ENCODE results near the gene CAMK2D. TPM values are rescaled to one million over a fixed set of nuclear protein-coding genes. Genes with fewer than 3 reads are reported as not detected.

The CAMK2D gene
- total RNA-seq, 1 donor from 2014 or later, result 217 TPM

DNA sequence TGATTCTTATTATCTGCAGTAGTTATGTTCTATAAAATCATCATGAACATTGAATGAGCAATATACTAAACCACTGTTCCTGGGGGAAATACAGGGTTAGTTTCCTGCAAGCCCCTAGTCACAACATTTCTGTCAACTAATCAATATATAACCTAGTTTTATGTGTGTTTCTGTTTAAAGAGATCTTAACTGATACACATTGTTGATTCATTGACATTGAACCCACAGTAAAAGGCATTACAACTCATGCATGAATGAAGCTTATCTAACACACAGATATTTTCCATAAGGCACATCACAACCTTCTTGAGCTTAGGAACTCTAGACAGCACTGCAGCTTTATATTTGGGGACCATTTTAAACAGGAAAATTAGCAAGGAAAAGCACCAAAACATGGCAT, 134.2 kb downstream of the CAMK2D start:
- no peak for DNase-seq (ENCODE audit: low spot score)
- intact Hi-C loops (cut with DNase I), result no loop called here

DNA sequence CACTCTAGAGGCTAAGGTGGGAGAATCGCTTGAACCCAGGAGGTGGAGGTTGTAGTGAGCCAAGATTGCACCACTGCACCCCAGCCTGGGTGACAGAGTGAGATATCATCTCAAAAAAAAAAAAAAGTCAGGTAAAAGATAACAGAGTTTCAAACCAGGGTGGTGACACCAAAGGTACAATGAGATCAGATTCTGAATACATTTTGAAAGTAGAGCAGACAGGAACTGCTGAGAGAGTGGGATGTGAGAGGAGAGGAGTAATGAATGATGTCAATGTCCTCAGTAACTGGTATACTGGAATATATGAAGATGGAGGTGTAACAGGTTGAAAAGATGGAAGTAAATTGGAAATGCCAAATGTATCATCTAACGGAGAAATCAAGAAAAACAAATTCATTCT, 135.6 kb downstream of the CAMK2D start:
- DNase-seq (ENCODE audit: low spot score), result no peak
- intact Hi-C loops (cut with DNase I), result no loop called here

DNA sequence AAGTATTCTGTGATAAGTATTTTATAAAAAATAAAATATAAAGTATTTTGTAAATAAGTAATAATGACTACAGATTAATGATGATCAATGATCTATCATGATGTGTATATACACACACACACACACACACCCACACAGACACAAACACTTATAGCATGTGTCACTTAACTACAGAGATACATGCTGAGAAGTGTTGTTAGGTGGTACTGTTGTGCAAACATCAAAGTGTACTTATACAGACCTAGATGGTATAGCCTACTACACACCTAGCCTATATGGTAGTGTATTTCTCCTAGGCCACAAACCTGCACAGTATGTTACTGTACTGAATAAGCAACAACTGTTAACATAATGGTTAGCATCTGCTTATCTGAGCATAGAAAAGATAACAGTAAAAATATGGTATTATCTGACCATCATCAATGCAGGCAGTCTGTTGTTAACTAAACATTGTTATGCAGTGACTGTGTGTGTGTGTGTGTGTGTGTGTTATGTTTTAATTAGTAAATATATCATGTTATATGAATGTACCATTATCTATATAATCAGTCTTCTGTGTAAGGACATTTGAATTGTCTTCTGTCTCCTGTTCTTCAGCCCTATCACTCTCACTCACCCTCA, 138.2 kb downstream of the CAMK2D start:
- DNase-seq (ENCODE audit: low spot score), result no peak
- intact Hi-C loops (cut with DNase I), result no loop called here

DNA sequence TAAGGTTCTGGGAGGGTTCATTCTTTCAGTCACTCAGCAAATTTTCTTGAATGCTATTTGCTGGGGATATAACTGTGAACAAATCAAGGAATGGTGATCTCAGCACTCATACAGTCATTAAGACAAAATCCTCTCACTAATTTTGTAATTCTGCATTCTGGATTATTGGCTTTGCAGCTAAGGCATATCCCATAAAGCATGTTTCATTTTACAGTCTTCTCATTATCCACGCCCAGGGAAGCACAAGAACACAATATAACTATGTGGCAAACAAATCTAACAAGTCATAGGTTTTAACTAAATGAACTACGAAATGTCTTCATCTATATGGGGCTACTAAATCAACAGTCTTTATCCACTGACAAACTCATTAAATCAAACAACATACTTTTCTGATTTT, 139.9 kb downstream of the CAMK2D start:
- DNase-seq (ENCODE audit: low spot score), result no peak
- intact Hi-C loops (cut with DNase I), result no loop called here

DNA sequence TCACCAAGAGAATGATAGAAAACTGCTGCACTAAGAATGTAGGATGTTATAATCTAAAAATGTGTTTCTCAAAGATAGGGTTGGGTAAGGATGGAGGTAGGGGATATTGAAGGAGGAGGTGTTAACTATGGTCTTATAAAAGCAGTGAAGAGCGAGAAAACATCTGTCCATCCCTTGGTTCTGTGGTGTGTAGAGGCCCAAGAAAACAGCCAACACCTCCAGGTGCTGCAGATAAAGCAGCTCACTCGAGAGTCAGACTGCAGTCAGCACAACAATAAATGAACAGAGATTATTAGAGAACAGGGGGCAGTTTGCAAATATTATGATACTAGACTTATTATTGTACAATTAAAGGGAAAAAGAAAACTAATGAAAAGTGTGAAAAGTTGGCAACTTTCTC, 141.5 kb downstream of the CAMK2D start:
- no peak for DNase-seq (ENCODE audit: low spot score)
- intact Hi-C loops (cut with DNase I), result no loop called here

DNA sequence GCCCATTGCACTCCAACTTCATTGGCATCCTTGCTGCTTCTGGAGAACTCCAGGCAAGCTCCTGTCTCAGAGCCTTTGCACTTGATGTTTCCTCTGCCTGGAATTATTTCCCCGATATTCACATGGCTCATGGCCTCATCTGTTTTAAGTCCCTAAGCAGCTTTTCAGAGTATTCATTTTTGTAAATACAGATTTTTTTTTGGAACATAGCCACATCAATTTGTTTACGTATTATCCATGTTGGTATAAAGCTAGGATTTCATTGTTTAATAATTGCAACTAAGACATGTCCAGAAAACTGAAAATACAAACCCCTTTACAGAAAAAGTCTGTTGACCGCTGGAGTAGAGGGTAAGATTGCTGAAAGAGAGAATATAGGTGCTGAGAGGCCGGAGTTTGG, 142.0 kb downstream of the CAMK2D start:
- intact Hi-C loops (cut with DNase I), result loop anchor here (10.0 kb wide), 1 partner anchor 225 kb away; no protein-coding TSS in a partner anchor

DNA sequence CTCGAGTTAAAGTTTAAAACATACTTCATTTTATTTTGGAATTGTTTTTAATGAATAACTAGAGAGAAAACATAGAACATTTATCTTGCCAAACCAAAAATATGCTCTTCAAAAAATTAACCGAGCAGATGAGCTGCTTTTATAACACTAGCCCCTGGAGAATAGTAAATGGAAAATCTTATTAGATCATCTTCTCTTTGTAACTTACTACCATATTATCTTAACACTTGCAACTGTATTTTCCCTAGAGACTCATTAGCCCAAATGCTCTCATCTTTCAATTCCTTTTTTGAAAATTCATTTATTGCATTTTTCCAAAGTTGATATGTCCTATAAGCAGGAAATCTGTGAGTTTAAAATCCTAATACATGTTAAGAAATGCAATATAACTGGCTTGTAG, 143.3 kb downstream of the CAMK2D start:
- intact Hi-C loops (cut with DNase I), result loop anchor here (10.0 kb wide), 1 partner anchor 223 kb away; no protein-coding TSS in a partner anchor

More for the DNA sequence above, 142.0 kb downstream of the CAMK2D start:
- no peak for DNase-seq (ENCODE audit: low spot score)

DNA sequence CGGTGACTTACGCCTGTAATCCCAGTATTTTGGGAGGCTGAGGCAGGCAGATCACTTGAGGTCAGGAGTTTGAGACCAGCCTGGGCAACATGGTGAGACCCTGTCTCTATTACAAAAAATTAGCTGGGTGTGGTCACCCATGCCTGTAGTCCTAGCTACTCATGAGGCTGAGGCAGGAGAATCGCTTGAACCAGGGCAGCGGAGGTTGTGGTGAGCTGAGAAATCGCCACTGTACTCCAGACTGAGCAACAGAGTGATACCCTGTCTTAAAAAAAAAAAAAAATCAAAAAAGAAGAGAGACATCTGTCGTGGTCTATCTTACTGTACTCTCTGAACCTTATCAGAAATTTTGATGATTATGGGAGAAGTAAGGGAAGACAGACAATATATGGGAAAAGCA, 144.3 kb downstream of the CAMK2D start:
- no peak for DNase-seq (ENCODE audit: low spot score)
- intact Hi-C loops (cut with DNase I), result loop anchor here (10.0 kb wide), 1 partner anchor 222 kb away; no protein-coding TSS in a partner anchor

More for the DNA sequence above, 143.3 kb downstream of the CAMK2D start:
- DNase-seq (ENCODE audit: low spot score), result no peak

DNA sequence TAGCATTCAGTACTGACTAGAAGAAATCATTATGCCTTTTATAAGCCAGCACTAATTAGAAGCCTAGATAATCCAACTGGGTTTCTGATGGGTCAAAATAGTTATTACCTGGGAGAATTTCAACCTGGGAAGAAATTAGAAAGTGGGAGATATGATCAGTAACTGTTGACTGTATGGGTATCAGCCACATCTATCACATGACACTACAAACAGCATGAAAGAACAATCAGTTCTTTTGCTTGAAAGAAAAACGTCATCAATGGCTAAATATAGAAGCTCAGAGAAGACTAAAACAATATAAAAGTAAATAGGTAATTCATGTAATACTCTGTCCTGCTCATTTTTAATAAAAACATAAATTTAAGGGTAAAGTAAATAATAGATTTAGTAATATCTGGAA, 145.1 kb downstream of the CAMK2D start:
- intact Hi-C loops (cut with DNase I), result loop anchor here (10.0 kb wide), 1 partner anchor 222 kb away; no protein-coding TSS in a partner anchor
- DNase-seq (ENCODE audit: low spot score), result no peak

DNA sequence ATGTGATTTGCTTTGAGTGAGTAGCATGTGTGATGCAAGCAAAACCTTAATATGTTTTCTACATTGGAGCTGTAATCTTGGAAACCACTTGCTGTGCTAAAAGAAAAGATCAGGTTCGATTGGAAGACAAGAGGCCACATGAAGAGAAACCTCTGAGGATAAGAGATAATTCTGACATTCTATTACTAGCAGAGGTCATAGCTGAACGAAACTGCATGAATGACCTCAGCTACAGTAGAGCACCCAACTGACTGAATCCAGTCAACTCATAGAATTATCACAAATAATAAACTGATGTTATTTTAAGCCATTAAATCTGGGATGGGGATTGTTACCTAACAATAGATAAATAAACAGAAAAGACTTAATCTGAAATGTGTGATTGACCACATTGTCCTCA, 147.1 kb downstream of the CAMK2D start:
- DNase-seq (ENCODE audit: low spot score), result no peak
- intact Hi-C loops (cut with DNase I), result loop anchor here (10.0 kb wide), 1 partner anchor 220 kb away; no protein-coding TSS in a partner anchor

DNA sequence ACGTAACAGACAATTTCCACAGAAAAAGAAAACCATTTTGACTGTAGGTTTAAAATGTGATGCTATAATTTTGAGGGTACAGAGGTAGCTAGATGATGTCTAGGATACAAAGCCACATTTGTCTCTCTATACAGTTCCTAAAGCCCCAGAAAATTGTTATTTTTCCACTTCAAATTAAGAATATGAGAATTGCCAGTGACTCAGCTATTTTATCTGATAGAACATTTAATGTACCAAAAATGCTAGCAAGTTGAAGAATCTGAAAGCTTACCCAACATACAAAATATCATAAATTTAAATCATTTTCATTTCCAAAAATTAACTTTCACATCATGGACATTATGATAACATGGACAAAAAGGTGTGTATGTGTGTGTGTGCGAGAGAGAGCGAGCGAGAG, 148.0 kb downstream of the CAMK2D start:
- intact Hi-C loops (cut with DNase I), result loop anchor here (10.0 kb wide), 1 partner anchor 219 kb away; no protein-coding TSS in a partner anchor

DNA sequence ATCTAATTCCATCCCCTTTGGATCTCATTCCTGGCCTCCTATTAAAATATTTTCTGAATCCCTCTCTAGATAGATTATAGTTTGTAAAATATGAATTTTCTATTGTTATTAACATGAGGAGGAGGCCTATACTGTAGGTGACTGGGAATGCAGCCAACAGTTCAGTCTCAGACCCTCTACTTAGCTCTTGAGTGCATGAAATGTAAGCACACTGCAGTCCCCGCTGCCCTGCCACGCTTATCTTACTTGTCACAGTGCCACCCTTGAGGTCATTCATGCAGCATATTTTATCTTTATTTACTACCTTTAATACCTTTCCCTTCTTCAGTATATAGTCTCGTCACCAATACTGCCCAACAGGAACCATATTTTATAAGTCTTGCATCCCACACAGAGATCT, 151.0 kb downstream of the CAMK2D start:
- intact Hi-C loops (cut with DNase I), result loop anchor here (10.0 kb wide), 1 partner anchor 216 kb away; no protein-coding TSS in a partner anchor
- no peak for DNase-seq (ENCODE audit: low spot score)

More for the DNA sequence above, 148.0 kb downstream of the CAMK2D start:
- DNase-seq (ENCODE audit: low spot score), result no peak

DNA sequence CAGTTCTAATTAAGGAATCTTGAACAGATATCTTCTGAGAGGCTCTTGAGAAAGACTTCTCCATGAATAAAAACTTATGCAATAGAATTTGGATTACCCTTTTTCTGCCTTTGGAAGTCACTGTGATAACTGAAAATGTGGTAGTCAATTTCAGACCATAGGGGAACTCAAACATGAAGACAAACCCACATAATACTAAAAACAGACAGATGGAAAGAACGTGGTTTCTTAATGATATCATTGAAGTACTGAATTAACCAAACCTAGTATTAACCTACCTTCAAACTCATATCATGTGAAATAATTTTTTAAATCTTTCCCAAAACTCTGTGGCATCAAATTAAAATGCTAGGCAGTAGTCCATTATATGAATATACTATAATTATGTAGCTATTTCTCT, 153.5 kb downstream of the CAMK2D start:
- intact Hi-C loops (cut with DNase I), result no loop called here
- no peak for DNase-seq (ENCODE audit: low spot score)

DNA sequence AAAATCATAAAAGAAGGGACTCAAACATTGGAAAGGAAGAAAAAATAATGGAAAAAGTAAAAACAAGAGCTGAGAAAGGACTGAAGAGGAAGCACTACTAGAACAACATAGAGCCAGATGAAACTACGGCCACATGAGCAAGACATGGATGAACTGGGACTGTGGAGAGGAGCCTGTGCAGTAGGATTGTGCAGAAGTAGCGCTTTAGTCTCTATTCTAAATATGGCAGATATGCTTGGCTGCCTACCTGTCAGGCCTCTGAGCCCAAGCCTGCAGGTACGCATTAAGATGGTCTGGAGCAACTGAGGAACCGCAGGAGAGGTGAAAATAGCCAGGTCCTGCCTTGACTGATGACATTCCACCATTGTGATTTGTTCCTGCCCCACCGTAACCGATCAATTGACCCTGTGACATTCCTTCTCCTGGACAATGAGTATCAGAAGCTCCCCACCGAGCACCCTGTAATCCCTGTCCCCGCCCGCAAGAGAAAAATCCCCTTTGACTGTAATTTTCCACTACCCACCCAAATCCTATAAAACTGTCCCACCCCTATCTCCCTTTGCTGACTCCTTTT, 154.3 kb downstream of the CAMK2D start:
- intact Hi-C loops (cut with DNase I), result no loop called here
- no peak for DNase-seq (ENCODE audit: low spot score)

DNA sequence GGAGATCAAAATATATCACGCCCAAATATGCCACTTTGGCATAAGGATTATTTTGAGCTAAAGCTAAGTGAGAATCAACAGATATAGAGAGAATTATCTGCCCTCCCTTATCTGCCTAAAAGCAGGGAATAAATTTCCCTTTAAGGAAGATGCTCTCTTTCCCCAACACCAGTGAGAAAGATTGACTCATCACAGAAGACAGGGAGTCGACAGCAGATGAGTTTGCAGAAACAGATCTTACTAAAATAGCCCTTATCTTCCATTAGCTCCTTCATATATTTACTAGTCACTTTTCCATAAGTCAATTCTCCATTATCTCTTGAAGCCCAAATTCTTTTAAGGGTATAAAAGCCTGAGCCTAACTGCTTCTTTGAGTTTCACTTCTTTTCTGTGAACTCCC, 156.6 kb downstream of the CAMK2D start:
- intact Hi-C loops (cut with DNase I), result no loop called here
- no peak for DNase-seq (ENCODE audit: low spot score)

DNA sequence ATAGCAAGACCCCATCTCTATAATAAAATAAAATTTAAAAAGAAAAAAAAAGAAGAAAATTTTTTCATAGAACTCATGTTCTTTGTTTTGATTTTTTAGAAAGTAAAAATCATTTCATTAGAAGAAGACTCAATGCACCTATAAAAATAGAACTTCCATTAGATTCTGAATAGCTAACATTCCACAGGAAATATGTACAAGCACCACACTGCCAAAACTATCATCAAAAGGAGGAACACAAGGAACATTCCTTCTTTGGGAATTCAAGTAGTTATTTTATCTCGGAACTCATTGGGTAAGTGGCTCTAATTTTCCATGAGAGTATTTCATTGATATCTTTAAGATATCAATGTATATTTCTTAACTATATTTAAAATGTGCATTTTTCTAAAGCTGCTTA, 157.6 kb downstream of the CAMK2D start:
- no peak for DNase-seq (ENCODE audit: low spot score)
- intact Hi-C loops (cut with DNase I), result no loop called here

DNA sequence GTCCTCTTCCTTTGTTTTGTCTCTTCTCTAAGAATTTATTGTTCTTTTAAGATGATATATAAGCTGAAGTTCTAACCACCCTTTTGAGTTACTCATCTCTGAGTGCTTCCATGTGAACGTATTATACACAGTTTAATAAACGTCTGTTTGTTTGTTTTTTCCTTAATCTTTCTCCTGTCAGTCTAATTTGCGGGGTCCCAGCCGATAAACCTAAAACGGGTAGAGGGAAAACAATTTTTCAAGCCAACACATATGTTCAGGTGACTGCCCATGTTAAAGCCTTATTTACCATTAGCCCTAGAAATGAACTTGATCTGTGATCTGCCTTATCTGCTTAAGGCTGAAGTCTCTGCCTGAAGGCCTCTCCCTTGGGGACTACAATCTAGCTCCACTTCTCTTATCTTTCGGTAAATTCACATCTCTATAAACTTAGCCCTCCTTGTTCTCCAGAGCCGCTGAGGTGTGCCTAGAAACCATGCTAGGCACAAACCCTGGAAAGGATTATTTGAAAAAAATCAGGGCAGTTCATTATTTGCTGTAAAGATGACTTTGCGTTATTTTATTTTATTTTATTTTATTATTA, 158.8 kb downstream of the CAMK2D start:
- intact Hi-C loops (cut with DNase I), result no loop called here
- DNase-seq (ENCODE audit: low spot score), result no peak

DNA sequence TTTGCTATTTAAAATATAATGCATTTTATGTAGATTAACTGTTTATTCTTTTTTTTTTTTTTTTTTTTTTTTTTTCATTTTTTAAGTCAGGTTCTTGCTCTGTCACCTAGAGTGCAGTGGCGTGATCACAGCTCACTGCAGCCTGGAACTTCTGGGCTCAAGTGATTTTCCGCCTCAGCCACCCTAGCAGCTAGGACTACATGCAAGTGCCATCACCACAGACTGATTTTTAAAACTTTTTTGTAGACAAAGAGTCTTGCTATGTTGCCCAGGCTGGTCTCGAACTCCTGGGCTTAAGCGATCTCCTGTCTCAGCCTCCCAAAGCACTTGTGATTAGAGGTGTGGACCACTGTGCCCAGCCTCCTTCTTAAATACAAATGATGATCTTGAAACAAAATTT, 159.9 kb downstream of the CAMK2D start:
- no peak for DNase-seq (ENCODE audit: low spot score)
- intact Hi-C loops (cut with DNase I), result no loop called here

DNA sequence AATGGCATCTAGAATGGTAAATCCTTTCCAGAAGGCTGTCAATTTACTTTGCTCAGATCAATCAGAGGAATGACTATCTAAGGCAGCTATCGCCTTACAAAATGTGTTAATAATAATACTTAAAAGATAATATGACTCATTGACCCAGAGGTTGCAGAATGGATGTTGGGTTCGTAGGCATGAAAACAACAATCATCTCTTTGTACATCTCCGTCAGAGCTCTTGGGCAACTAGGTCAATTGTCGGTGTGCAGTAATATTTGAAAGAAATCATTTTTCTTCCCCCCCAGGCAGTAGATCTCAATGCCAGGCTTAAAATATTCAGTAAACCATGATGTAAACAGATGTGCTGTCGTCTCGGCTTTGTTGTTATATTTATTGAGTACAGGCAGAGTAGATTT, 165.1 kb downstream of the CAMK2D start:
- DNase-seq (ENCODE audit: low spot score), result no peak
- intact Hi-C loops (cut with DNase I), result no loop called here

DNA sequence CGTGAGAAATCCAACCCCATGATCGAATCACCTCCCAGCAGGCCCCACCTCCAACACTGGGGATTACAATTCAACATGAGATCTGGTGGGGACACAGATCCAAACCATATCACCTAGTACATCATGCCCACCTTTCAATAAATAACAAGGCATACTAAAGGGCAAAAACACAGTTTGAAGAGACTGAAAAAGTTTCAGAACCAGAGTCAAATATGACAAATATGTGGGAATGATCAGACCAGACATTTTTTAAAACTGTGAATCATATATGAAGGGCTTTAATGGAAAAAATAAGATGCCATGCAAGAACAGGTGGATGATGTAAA, 167.3 kb downstream of the CAMK2D start:
- intact Hi-C loops (cut with DNase I), result no loop called here
- no peak for DNase-seq (ENCODE audit: low spot score)

Data from cardiac septum (tissue), 1 donor.